Neural cell (in vitro differentiated cells): ENCODE results near the gene DBET. TPM values are rescaled to one million over a fixed set of nuclear protein-coding genes. Genes with fewer than 3 reads are reported as not detected.
"Not testable (repeated sequence)": the region's sequence is repeated elsewhere in the genome, so short reads cannot be mapped to it uniquely, and the experiment has no call there.

ENCODE experiments used
- H2AFZ ChIP-seq: fragments of 200-600, 300-800 bp; sonication (generic), shearing (Covaris generic); 2 replicates; pipeline ENCODE4 v1.6.0; 2014; ENCODE audit warnings: low read depth, mild to moderate bottlenecking, antibody characterized with exemption, low read length, moderate library complexity
- H3F3A ChIP-seq: fragments of 200-600 bp; shearing (Covaris generic); 2 replicates; pipeline ENCODE4 v1.6.1; 2016; ENCODE audit warnings: mild to moderate bottlenecking, moderate library complexity, mixed read lengths, antibody characterized with exemption, low read length; ENCODE audit not compliant: insufficient read depth, poor library complexity, severe bottlenecking
- H3K27ac ChIP-seq: fragments of 200-600, 300-800 bp; sonication (generic), shearing (Covaris generic); 2 replicates; pipeline ENCODE4 v1.5.1; 2014; ENCODE audit warnings: mild to moderate bottlenecking, low read length, moderate library complexity
- H3K27me3 ChIP-seq: fragments of 300-800, 200-600 bp; sonication (generic), shearing (Covaris generic); 2 replicates; pipeline ENCODE4 v1.6.0; 2014; ENCODE audit warnings: mild to moderate bottlenecking, low read depth, low read length, moderate library complexity; ENCODE audit not compliant: insufficient read depth
- H3K36me3 ChIP-seq: fragments of 300-800, 200-600 bp; sonication (generic), shearing (Covaris generic); 2 replicates; pipeline ENCODE4 v1.5.1; 2014; ENCODE audit warnings: mild to moderate bottlenecking, antibody characterized with exemption, low read length, moderate library complexity; ENCODE audit not compliant: insufficient read depth
- H3K4me2 ChIP-seq: fragments of 300-800, 200-600 bp; sonication (generic), shearing (Covaris generic); 2 replicates; pipeline ENCODE4 v1.6.0; 2014; ENCODE audit warnings: mild to moderate bottlenecking, low read length
- H3K4me3 ChIP-seq: fragments of 300-800, 200-600 bp; sonication (generic), shearing (Covaris generic); 2 replicates; pipeline ENCODE4 v1.5.1; 2014; ENCODE audit warnings: mild to moderate bottlenecking, low read length, moderate library complexity
- H3K79me2 ChIP-seq: fragments of 200-600 bp; shearing (Covaris generic); replicated peaks from 2 replicates; pipeline ENCODE4 v1.6.0; 2014; ENCODE audit warnings: mild to moderate bottlenecking, low read length, moderate library complexity; ENCODE audit not compliant: insufficient read depth
- H3K9ac ChIP-seq: fragments of 300-800, 200-600 bp; sonication (generic), shearing (Covaris generic); 2 replicates; pipeline ENCODE4 v1.6.1; 2016; ENCODE audit warnings: mild to moderate bottlenecking, low read length, mixed read lengths
- H3K9me2 ChIP-seq: fragments of 200-600 bp; shearing (Covaris generic); 2 replicates; pipeline ENCODE4 v1.6.1; 2016; ENCODE audit warnings: mild to moderate bottlenecking, low read length, mixed read lengths; ENCODE audit not compliant: insufficient read depth
- H3K9me3 ChIP-seq: fragments of 200-600, 300-800 bp; sonication (generic), shearing (Covaris generic); 2 replicates; pipeline ENCODE4 v1.6.1; 2016; ENCODE audit warnings: mild to moderate bottlenecking, mixed run types, low read length, moderate library complexity, mixed read lengths
- H4K20me1 ChIP-seq: fragments of 200-600 bp; shearing (Covaris generic); 2 replicates; pipeline ENCODE4 v1.6.1; 2016; ENCODE audit warnings: mild to moderate bottlenecking, mixed run types; ENCODE audit not compliant: insufficient read depth
- EZH2 ChIP-seq: fragments of 200-600, 300-800 bp; shearing (Covaris generic), sonication (generic); IDR thresholded peaks from 2 replicates; pipeline ENCODE4 v1.6.1; 2014; ENCODE audit warnings: antibody characterized with exemption, low read length, borderline replicate concordance, mild to moderate bottlenecking; ENCODE audit not compliant: insufficient read depth, poor library complexity, severe bottlenecking
- MXI1 ChIP-seq: fragments of 450-650 bp; conservative IDR thresholded peaks from 2 replicates; pipeline ENCODE4 v1.6.1; 2014; ENCODE audit warnings: antibody characterized with exemption, mild to moderate bottlenecking; ENCODE audit not compliant: poor library complexity, severe bottlenecking
- TAF1 ChIP-seq: IDR thresholded peaks from 2 replicates; pipeline ENCODE4 v1.6.1; 2012; ENCODE audit warnings: low read depth
- polyA minus RNA-seq: library from RNA; depleted of rRNA, polyadenylated mRNA; stranded (reverse); fragments of >200 nt; gene quantifications from 2 replicates; pipeline ENCODE4 v1.2.3, GENCODE V29; 2014
- polyA plus RNA-seq: library from polyadenylated mRNA; depleted of rRNA; stranded (reverse); fragments of >200 nt; gene quantifications from 2 replicates; pipeline ENCODE4 v1.2.3, GENCODE V29; 2014

The DBET gene
- polyA plus RNA-seq (not detected in 2 replicates), polyA minus RNA-seq (not detected in 2 replicates)

GRCh38 chr4:190064342-190064741 is at the start of gene DBET:
DBET (plus strand) TSS chr4:190064502.
- H3K9ac ChIP-seq, H3K9me2 ChIP-seq, H3K9me3 ChIP-seq, H3K4me2 ChIP-seq, H3K27ac ChIP-seq, H3K4me3 ChIP-seq, H3K27me3 ChIP-seq, H3K36me3 ChIP-seq, H3F3A ChIP-seq, H4K20me1 ChIP-seq, H2AFZ ChIP-seq, H3K79me2 ChIP-seq: not testable (repeated sequence)

- H4K20me1 ChIP-seq, result no peaks in the 10 kb centered on the region
- no peak overlapping the region for H3K4me2 ChIP-seq
- H2AFZ ChIP-seq, result no peak overlapping the region
- no peaks in the 10 kb centered on the region for H3K79me2 ChIP-seq
- no peaks in the 10 kb centered on the region for H3K9me3 ChIP-seq
- H3K27ac ChIP-seq, result no peak overlapping the region
- peak; percentile 59 for TF ChIP-seq EZH2
- no peak for TF ChIP-seq TAF1
- H3K4me3 ChIP-seq, result peak overlapping the region; percentile 23
- H3K9me2 ChIP-seq, result no peaks in the 10 kb centered on the region
- no peak overlapping the region for H3K9ac ChIP-seq
- no peaks in the 10 kb centered on the region for H3K36me3 ChIP-seq
- H3F3A ChIP-seq, result no peaks in the 10 kb centered on the region
- H3K27me3 ChIP-seq, result peaks cover 64% of the 10 kb centered on the region
These were observed 49.3 kb upstream of the DBET start for GRCh38 chr4:190014771-190015537.

- Histone ChIP-seq H2AFZ (no peak overlapping the region), H3K36me3 (no peaks in the 10 kb centered on the region), H3K9ac (no peak overlapping the region), H3K27ac (no peak overlapping the region), H3F3A (no peaks in the 10 kb centered on the region), H3K79me2 (no peaks in the 10 kb centered on the region), H4K20me1 (no peaks in the 10 kb centered on the region), H3K9me3 (no peaks in the 10 kb centered on the region), H3K4me2 (no peak overlapping the region), H3K27me3 (peaks cover 72% of the 10 kb centered on the region), H3K9me2 (no peaks in the 10 kb centered on the region), H3K4me3 (peak overlapping the region; percentile 23)
- TF ChIP-seq EZH2 (peak; percentile 65), TAF1 (no peak)
These were observed 48.5 kb upstream of the DBET start for GRCh38 chr4:190015538-190016368.

GRCh38 chr4:190016369-190017289 is 47.7 kb upstream of the DBET start:
- H3K9me2 ChIP-seq, result no peaks in the 10 kb centered on the region
- H3K36me3 ChIP-seq, result no peaks in the 10 kb centered on the region
- H3K9ac ChIP-seq, result no peak overlapping the region
- no peaks in the 10 kb centered on the region for H3K9me3 ChIP-seq
- TF ChIP-seq MXI1, result no peak
- H3K27me3 ChIP-seq, result peaks cover 79% of the 10 kb centered on the region
- no peaks in the 10 kb centered on the region for H3K79me2 ChIP-seq
- no peak overlapping the region for H3K27ac ChIP-seq
- peak overlapping the region; percentile 54 for H3K4me3 ChIP-seq
- no peak overlapping the region for H3K4me2 ChIP-seq
- no peak overlapping the region for H2AFZ ChIP-seq
- H4K20me1 ChIP-seq, result no peaks in the 10 kb centered on the region
- H3F3A ChIP-seq, result no peaks in the 10 kb centered on the region
